HepG2 (cell line): ENCODE results near the gene KRT12. TPM values are rescaled to one million over a fixed set of nuclear protein-coding genes. Genes with fewer than 3 reads are reported as not detected.

Source experiments
- ATAC-seq: fragments of 200-7000 bp; cut with Tn5 transposase; 3 replicates; pipeline ENCODE4 v1.9.1; 2020; ENCODE audit warnings: mild to moderate bottlenecking, moderate library complexity
- BruUV-seq: library from RNA; stranded (reverse); fragments of 400-500 nt; replicated peaks from 2 replicates; lab custom pipeline; 2021; lab: Mats Ljungman, UMichigan
- CTCF ChIA-PET: fragments of 300-600 bp; formaldehyde crosslinking; extraction: SDS; loops from one replicate; lab custom pipeline; 2021; ENCODE audit warnings: low total read pairs, inconsistent platforms, low intra/inter-chr PET ratio; lab: Yijun Ruan, JAX
- POLR2A ChIA-PET: fragments of 350-600 bp; sonication (Branson Sonifier 250); formaldehyde crosslinking; loops from one replicate; lab custom pipeline; 2020; ENCODE audit warnings: antibody characterized with exemption, inconsistent platforms; lab: Yijun Ruan, JAX
- DNase-seq: peaks from one replicate; pipeline ENCODE4 v3.0.0-alpha.2; 2015; ENCODE audit warnings: low spot score
- FAIRE-seq: peaks from 3 replicates; lab custom pipeline; 2011; peaks lifted over from hg19 to GRCh38; lab: Jason Lieb, UNC
- H2AFZ ChIP-seq: one replicate; pipeline ENCODE4 v1.6.1; 2011; ENCODE audit warnings: low read length, inconsistent platforms
- H3K27ac ChIP-seq: fragments of 300-600 bp; 3 replicates; pipeline ENCODE4 v1.8.0; 2011; ENCODE audit warnings: mixed run types, mild to moderate bottlenecking, mixed read lengths, low read length, inconsistent platforms; ENCODE audit not compliant: insufficient read depth; ENCODE audit errors: extremely low read length
- H3K27me3 ChIP-seq, 2 experiments: fragments of 200-600 bp in 1 of 2; 2 replicates in 1 of 2; 3 replicates in 1 of 2; pipeline versions ENCODE4 v1.6.0 to v1.8.0; 2011; ENCODE audit warnings: low read length in 2 of 2, mild to moderate bottlenecking in 2 of 2, moderate library complexity in 2 of 2, inconsistent platforms in 1 of 2; ENCODE audit not compliant: insufficient read depth in 2 of 2, control insufficient read depth in 1 of 2
- H3K36me3 ChIP-seq, 2 experiments: fragments of 200-600 bp in 1 of 2; replicated peaks in 1 of 2; 2 replicates in 1 of 2; 3 replicates in 1 of 2; pipeline versions ENCODE4 v1.5.1 to v1.8.0; 2011; ENCODE audit warnings: low read length in 2 of 2, inconsistent platforms in 1 of 2; ENCODE audit not compliant: insufficient read depth in 2 of 2, control insufficient read depth in 1 of 2
- H3K4me1 ChIP-seq: 2 replicates; pipeline ENCODE4 v1.5.1; 2012; ENCODE audit warnings: low read length, inconsistent platforms; ENCODE audit not compliant: insufficient read depth
- H3K4me2 ChIP-seq: 2 replicates; pipeline ENCODE4 v1.6.0; 2011; ENCODE audit warnings: low read depth, low read length, inconsistent platforms
- H3K4me3 ChIP-seq, 3 experiments: fragments of 200-600 bp in 1 of 3; sonication (generic), shearing (Covaris generic) in 1 of 3; replicated peaks in 1 of 3; 2 replicates each; pipeline ENCODE4 v1.5.1; 2011 to 2016; ENCODE audit warnings: low read length in 3 of 3, inconsistent platforms in 2 of 3, low read depth in 2 of 3, mild to moderate bottlenecking in 2 of 3, control low read depth in 1 of 3, mixed read lengths in 1 of 3; ENCODE audit not compliant: insufficient read depth in 1 of 3
- H3K79me2 ChIP-seq: one replicate; pipeline ENCODE4 v1.6.1; 2011; ENCODE audit warnings: low read length, inconsistent platforms; ENCODE audit not compliant: insufficient read depth
- H3K9ac ChIP-seq: 2 replicates; pipeline ENCODE4 v1.6.0; 2011; ENCODE audit warnings: mild to moderate bottlenecking, low read depth, low read length, inconsistent platforms; ENCODE audit not compliant: insufficient read depth
- H3K9me3 ChIP-seq: 2 replicates; pipeline ENCODE4 v1.5.1; 2012; ENCODE audit warnings: mild to moderate bottlenecking, low read length
- H4K20me1 ChIP-seq: 2 replicates; pipeline ENCODE4 v1.6.0; 2011; ENCODE audit warnings: inconsistent platforms, mild to moderate bottlenecking, low read length, moderate library complexity; ENCODE audit not compliant: insufficient read depth
- DNMT3B ChIP-seq: conservative IDR thresholded peaks from 2 replicates; pipeline ENCODE4 v1.6.1; 2016; ENCODE audit warnings: missing biosample characterization, control low read depth
- E2F1 ChIP-seq: sonication (generic); formaldehyde crosslinking; IDR thresholded peaks from 2 replicates; pipeline ENCODE4 v1.5.0; 2020; ENCODE audit warnings: missing genetic modification reagents
- KLF11 ChIP-seq: IDR thresholded peaks from 2 replicates; pipeline ENCODE4 v1.6.1; 2016; ENCODE audit warnings: missing compliant biosample characterization
- KLF16 ChIP-seq, 2 experiments: sonication (generic) in 1 of 2; formaldehyde crosslinking in 1 of 2; IDR thresholded peaks; 2 replicates each; pipeline versions ENCODE4 v1.6.1 to v1.8.0; 2016 to 2023; ENCODE audit warnings: missing genetic modification reagents in 2 of 2, missing compliant biosample characterization in 1 of 2
- MAF1 ChIP-seq: sonication (generic); formaldehyde crosslinking; IDR thresholded peaks from 2 replicates; pipeline ENCODE4 v1.5.0; 2020; ENCODE audit warnings: missing genetic modification reagents, borderline replicate concordance
- RAD21 ChIP-seq: fragments of 450-650 bp; formaldehyde crosslinking; IDR thresholded peaks from 2 replicates; pipeline ENCODE4 v1.5.0; 2020; ENCODE audit warnings: mild to moderate bottlenecking
- SAP130 ChIP-seq: IDR thresholded peaks from 2 replicates; pipeline ENCODE4 v1.6.1; 2016; ENCODE audit warnings: low read depth
- TEAD3 ChIP-seq: optimal IDR thresholded peaks from 2 replicates; pipeline ENCODE3; 2016; ENCODE audit warnings: borderline replicate concordance
- THAP9 ChIP-seq: sonication (generic); formaldehyde crosslinking; IDR thresholded peaks from 2 replicates; pipeline ENCODE4; 2020; ENCODE audit warnings: missing genetic modification reagents, mild to moderate bottlenecking, borderline replicate concordance
- ZC3H4 ChIP-seq: sonication (generic); formaldehyde crosslinking; IDR thresholded peaks from 2 replicates; pipeline ENCODE4 v1.4.0; 2020; ENCODE audit warnings: missing genetic modification reagents, borderline replicate concordance
- ZFAT ChIP-seq: sonication (generic); formaldehyde crosslinking; conservative IDR thresholded peaks from 2 replicates; pipeline ENCODE4 v1.8.1; 2023; ENCODE audit warnings: missing genetic modification reagents, inconsistent platforms
- WGBS: methylation state at CpG from one replicate; pipeline ENCODE4 v1.1.6; 2017; ENCODE audit warnings: low lambda C conversion rate; 5-methylcytosine and 5-hydroxymethylcytosine counted together
- in situ Hi-C: cut with HindIII; loops from 2 replicates; pipeline ENCODE4 v1.10.0; 2017; ENCODE audit warnings: low pct_unique_long_range_greater_than_20kb; ENCODE audit not compliant: extremely low pct_ligation_motif_present
- intact Hi-C: fragments of 100-400 bp; cut with micrococcal nuclease; formaldehyde crosslinking; loops from one replicate; pipeline ENCODE4 v1.10.0; 2022; ENCODE audit not compliant: unreplicated experiment
- polyA plus RNA-seq, 8 experiments: library from polyadenylated mRNA; depleted of rRNA in 3 of 8; stranded (reverse) in 7 of 8; unstranded in 1 of 8; fragments of >200 nt; fragmentation: Illumina TruSeq in 4 of 8; extraction: Trizol in 4 of 8; gene quantifications; 2 replicates each; pipeline versions ENCODE4 v1.2.1 to v1.2.3, GENCODE V29; 2011 to 2016; ENCODE audit warnings: low read depth in 4 of 8, missing spikeins in 1 of 8, mixed read lengths in 1 of 8; ENCODE audit not compliant: insufficient read depth in 1 of 8
- total RNA-seq, 5 experiments: library from RNA; depleted of rRNA; stranded (reverse); fragments of >200 nt; fragmentation: Illumina TruSeq; extraction: Trizol; gene quantifications; 2 replicates each; pipeline ENCODE4 v1.2.3, GENCODE V29; 2016; ENCODE audit warnings: low read depth in 1 of 5
- TF ChIP-seq, protein P1 (sequence below): sonication (generic); formaldehyde crosslinking; IDR thresholded peaks from 2 replicates; pipeline ENCODE4 v1.4.0; 2020; ENCODE audit warnings: missing genetic modification reagents
- TF ChIP-seq, protein P2 (sequence below): IDR thresholded peaks from 2 replicates; pipeline ENCODE4 v1.6.1; 2016; ENCODE audit warnings: low read depth
- TF ChIP-seq, protein P3 (sequence below): sonication (generic); formaldehyde crosslinking; IDR thresholded peaks from 2 replicates; pipeline ENCODE4 v1.4.0; 2020; ENCODE audit warnings: mild to moderate bottlenecking, missing genetic modification reagents

Gene KRT12
- total and polyA plus RNA-seq, 2 of the 13 experiments (the other 11 are each of a cell fraction or from before 2014, with no cell fraction given), result 0.07 to 0.09 TPM

DNA sequence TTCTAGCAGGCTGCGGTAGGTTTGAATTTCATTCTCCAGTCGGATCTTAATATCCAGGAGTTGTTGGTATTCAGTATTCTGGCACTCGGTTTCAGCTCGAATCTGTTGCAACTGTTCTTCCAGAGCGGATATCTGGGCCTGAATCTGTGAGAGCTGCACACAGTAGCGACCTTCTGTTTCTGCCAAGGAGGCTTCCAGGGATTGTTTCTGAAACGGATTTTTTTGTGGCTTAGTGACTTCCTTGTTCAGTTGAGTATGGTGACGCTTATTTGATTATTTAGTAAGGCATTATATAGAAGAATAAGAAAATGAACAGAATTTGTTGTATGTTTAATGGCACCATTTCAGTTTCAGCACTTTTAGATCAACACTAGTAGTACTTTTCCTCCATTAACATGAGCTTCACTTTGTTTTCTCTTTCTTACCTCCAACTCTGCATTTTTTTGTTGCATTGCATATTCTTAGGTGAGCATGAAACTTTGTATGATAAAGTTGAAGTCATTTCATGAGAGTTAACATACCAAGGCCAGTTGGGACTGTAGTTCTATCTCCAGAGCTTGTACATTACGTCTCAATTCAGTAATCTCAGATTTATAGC is 47.4 kb downstream of the KRT12 start:
- H4K20me1 ChIP-seq, result no peaks in the 10 kb centered on the region
- H3K27me3 ChIP-seq, result no peaks in the 10 kb centered on the region; a peak in 1 of 5 replicates
- POLR2A ChIA-PET, result interaction anchor here (1.1 to 2.4 kb wide), 14 partner anchors 13 to 872 kb away, joined by 3 to 24 read pairs (median 5); partner anchors contain the start of genes EIF1, KRT19 and SMARCE1
- peak overlapping the region; percentile 87 for H3K9ac ChIP-seq
- ATAC-seq (peak; percentile 62), FAIRE-seq (no peak), DNase-seq (peak; percentile 28)
- H3K9me3 ChIP-seq, result no peaks in the 10 kb centered on the region
- peak overlapping the region; percentile 83 for H3K4me2 ChIP-seq
- in situ Hi-C loops (no loop called here), intact Hi-C loops (no loop called here)
- WGBS, result 13% methylated on average over 9 of the region's 9 CpGs
- H3K36me3 ChIP-seq, result peaks cover 4 to 7% of the 10 kb centered on the region in 2 experiments; a peak in 4 of 5 replicates
- peak overlapping the region; percentile 82 for H3K27ac ChIP-seq
- CTCF ChIA-PET, result no interaction called here
- peak overlapping the region; percentile 64 for H2AFZ ChIP-seq
- BruUV-seq, result TSS peak; percentile 93
- peak overlapping the region; percentile 74 to 93 (median 81) for H3K4me3 ChIP-seq
- peaks cover 33% of the 10 kb centered on the region for H3K4me1 ChIP-seq
- peaks cover 20% of the 10 kb centered on the region for H3K79me2 ChIP-seq
- no peak for TF ChIP-seq RAD21
- peak in 1 of 2 experiments; percentile 43; a peak in 1 of 4 replicates for TF ChIP-seq KLF16 (CRISPR knock-in tag; IDR thresholded peaks at IDR 0.05)
- 0 out of 2 replicates have a peak, but pooled peaks have one; percentile 47 for TF ChIP-seq KLF11 (CRISPR knock-in tag)
- TF ChIP-seq, protein P1, sequence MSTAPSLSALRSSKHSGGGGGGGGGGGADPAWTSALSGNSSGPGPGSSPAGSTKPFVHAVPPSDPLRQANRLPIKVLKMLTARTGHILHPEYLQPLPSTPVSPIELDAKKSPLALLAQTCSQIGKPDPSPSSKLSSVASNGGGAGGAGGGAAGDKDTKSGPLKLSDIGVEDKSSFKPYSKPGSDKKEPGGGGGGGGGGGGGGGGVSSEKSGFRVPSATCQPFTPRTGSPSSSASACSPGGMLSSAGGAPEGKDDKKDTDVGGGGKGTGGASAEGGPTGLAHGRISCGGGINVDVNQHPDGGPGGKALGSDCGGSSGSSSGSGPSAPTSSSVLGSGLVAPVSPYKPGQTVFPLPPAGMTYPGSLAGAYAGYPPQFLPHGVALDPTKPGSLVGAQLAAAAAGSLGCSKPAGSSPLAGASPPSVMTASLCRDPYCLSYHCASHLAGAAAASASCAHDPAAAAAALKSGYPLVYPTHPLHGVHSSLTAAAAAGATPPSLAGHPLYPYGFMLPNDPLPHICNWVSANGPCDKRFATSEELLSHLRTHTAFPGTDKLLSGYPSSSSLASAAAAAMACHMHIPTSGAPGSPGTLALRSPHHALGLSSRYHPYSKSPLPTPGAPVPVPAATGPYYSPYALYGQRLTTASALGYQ, result peak; percentile 47; the same call in 1 of the 2 replicates
- TF ChIP-seq ZFAT, result peak; percentile 85; the same call in 1 of the 2 replicates
- TF ChIP-seq E2F1 (CRISPR knock-in tag), result peak; percentile 53; the same call in 1 of the 2 replicates
- peak; percentile 5; the same call in 1 of the 2 replicates for TF ChIP-seq SAP130
- TF ChIP-seq DNMT3B, result 0 out of 2 replicates have a peak, but pooled peaks have one; percentile 18
- peak; percentile 24 for TF ChIP-seq TEAD3 (CRISPR knock-in tag)
- 0 out of 2 replicates have a peak, but pooled peaks have one; percentile 42 for TF ChIP-seq MAF1
- TF ChIP-seq THAP9 (CRISPR knock-in tag), result no peak
- TF ChIP-seq, protein P2, sequence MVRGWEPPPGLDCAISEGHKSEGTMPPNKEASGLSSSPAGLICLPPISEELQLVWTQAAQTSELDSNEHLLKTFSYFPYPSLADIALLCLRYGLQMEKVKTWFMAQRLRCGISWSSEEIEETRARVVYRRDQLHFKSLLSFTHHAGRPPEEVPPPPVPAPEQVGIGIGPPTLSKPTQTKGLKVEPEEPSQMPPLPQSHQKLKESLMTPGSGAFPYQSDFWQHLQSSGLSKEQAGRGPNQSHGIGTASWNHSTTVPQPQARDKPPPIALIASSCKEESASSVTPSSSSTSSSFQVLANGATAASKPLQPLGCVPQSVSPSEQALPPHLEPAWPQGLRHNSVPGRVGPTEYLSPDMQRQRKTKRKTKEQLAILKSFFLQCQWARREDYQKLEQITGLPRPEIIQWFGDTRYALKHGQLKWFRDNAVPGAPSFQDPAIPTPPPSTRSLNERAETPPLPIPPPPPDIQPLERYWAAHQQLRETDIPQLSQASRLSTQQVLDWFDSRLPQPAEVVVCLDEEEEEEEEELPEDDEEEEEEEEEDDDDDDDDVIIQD (CRISPR knock-in tag), result 0 out of 2 replicates have a peak, but pooled peaks have one; percentile 23
- peak; percentile 88 for TF ChIP-seq ZC3H4
- TF ChIP-seq, protein P3, sequence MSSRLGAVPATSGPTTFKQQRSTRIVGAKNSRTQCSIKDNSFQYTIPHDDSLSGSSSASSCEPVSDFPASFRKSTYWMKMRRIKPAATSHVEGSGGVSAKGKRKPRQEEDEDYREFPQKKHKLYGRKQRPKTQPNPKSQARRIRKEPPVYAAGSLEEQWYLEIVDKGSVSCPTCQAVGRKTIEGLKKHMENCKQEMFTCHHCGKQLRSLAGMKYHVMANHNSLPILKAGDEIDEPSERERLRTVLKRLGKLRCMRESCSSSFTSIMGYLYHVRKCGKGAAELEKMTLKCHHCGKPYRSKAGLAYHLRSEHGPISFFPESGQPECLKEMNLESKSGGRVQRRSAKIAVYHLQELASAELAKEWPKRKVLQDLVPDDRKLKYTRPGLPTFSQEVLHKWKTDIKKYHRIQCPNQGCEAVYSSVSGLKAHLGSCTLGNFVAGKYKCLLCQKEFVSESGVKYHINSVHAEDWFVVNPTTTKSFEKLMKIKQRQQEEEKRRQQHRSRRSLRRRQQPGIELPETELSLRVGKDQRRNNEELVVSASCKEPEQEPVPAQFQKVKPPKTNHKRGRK (CRISPR knock-in tag), result no peak
